PFSK-1 (cell line): Measurements from ENCODE around the gene PSMB2.

Experiments
- POLR2AphosphoS5 ChIP-seq: IDR thresholded peaks from 2 replicates; pipeline ENCODE4 v1.6.1; 2012; ENCODE audit warnings: low read depth, mild to moderate bottlenecking, control low read depth, low read length, moderate library complexity
- TAF1 ChIP-seq: IDR thresholded peaks from 2 replicates; pipeline ENCODE4 v1.6.1; 2012; ENCODE audit warnings: low read length, control low read depth, borderline replicate concordance; ENCODE audit not compliant: insufficient read depth
- TF ChIP-seq, protein P1 (sequence below), 2 experiments: IDR thresholded peaks; 2 replicates each; pipeline versions ENCODE4 v1.6.1 to v1.8.0; 2011 to 2012; ENCODE audit warnings: low read depth in 2 of 2, low read length in 2 of 2, control low read depth in 1 of 2, inconsistent platforms in 1 of 2, mild to moderate bottlenecking in 1 of 2, moderate library complexity in 1 of 2; ENCODE audit not compliant: insufficient read depth in 1 of 2

DNA sequence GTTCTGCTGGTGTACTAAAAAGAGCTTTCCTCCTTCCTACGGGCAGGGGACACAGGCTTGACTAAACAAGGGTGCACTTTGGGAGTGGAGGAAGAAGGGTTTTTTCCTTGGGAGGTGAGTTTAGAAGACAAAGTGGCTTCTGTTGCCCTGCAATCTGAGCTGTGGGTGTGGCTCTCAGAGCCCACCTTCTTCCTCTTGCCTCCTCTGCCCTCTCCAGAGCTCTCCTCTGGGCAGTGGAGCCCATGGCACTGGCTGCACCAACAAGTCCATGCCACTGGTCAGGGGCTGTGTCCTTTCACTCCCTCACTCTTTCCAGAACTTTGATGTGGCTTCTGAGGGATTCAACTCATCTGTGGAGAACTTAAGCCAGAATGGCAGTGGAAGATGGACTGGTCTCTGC, 25.6 kb upstream of the PSMB2 start:
- no peak for TF ChIP-seq POLR2AphosphoS5
- no peak for TF ChIP-seq TAF1
- TF ChIP-seq, protein P1, sequence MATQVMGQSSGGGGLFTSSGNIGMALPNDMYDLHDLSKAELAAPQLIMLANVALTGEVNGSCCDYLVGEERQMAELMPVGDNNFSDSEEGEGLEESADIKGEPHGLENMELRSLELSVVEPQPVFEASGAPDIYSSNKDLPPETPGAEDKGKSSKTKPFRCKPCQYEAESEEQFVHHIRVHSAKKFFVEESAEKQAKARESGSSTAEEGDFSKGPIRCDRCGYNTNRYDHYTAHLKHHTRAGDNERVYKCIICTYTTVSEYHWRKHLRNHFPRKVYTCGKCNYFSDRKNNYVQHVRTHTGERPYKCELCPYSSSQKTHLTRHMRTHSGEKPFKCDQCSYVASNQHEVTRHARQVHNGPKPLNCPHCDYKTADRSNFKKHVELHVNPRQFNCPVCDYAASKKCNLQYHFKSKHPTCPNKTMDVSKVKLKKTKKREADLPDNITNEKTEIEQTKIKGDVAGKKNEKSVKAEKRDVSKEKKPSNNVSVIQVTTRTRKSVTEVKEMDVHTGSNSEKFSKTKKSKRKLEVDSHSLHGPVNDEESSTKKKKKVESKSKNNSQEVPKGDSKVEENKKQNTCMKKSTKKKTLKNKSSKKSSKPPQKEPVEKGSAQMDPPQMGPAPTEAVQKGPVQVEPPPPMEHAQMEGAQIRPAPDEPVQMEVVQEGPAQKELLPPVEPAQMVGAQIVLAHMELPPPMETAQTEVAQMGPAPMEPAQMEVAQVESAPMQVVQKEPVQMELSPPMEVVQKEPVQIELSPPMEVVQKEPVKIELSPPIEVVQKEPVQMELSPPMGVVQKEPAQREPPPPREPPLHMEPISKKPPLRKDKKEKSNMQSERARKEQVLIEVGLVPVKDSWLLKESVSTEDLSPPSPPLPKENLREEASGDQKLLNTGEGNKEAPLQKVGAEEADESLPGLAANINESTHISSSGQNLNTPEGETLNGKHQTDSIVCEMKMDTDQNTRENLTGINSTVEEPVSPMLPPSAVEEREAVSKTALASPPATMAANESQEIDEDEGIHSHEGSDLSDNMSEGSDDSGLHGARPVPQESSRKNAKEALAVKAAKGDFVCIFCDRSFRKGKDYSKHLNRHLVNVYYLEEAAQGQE (IDR thresholded peaks at IDR 0.05; ENCODE audit: insufficient read depth in 1 of 2, low read depth in 2 of 2, low read length in 2 of 2): no peak
